ENCODE data around the gene DUOXA1. TPM values are rescaled to one million over a fixed set of nuclear protein-coding genes. Genes with fewer than 3 reads are reported as not detected.
A peak's percentile ranks its signal among the peaks of the same experiment; 100 is the strongest.

DUOXA1 gene
- total RNA-seq, 1 experiment from 2014 or later, result 0.09 TPM

- TF ChIP-seq GRHL2 (CRISPR knock-in tag; IDR thresholded peaks at IDR 0.05; ENCODE audit: insufficient replicate concordance, severe bottlenecking), result no peak
- TF ChIP-seq ZNF532 (CRISPR knock-in tag; IDR thresholded peaks at IDR 0.05; ENCODE audit: borderline replicate concordance), result no peak
These were observed 35.9 kb upstream of the DUOXA1 start (continued) for GRCh38 chr15:45165536-45165935.

- Mint-ChIP-seq H3K27me3 (ENCODE audit: low read depth) (peaks cover 14% of the 10 kb centered on the region), H3K27ac (no peak overlapping the region), H3K4me1 (peaks cover 43% of the 10 kb centered on the region), H3K9me3 (no peaks in the 10 kb centered on the region), H3K4me3 (peak overlapping the region; percentile 59; the same call in 1 of the 2 replicates), H3K36me3 (no peaks in the 10 kb centered on the region)
- ATAC-seq, result no peak
- POLR2A ChIA-PET, result interaction anchor here (0.8 to 0.9 kb wide), 2 partner anchors 37 to 237 kb away, joined by 4 read pairs; a partner anchor contains a TSS
- TF ChIP-seq ELF4 (CRISPR knock-in tag; IDR thresholded peaks at IDR 0.05; ENCODE audit: low read depth), result no peak
- no peak for TF ChIP-seq FOXJ3 (CRISPR knock-in tag; IDR thresholded peaks at IDR 0.05; ENCODE audit: borderline replicate concordance)
- no peak for TF ChIP-seq ZSCAN18 (CRISPR knock-in tag; IDR thresholded peaks at IDR 0.05)
- TF ChIP-seq NR3C1 (CRISPR knock-in tag; conservative IDR thresholded peaks at IDR 0.05; ENCODE audit: low read depth), result no peak
- TF ChIP-seq IRF1 (CRISPR knock-in tag; IDR thresholded peaks at IDR 0.05), result no peak
- no peak for TF ChIP-seq CBFB (CRISPR knock-in tag; IDR thresholded peaks at IDR 0.05; ENCODE audit: low read depth)
- no peak for TF ChIP-seq ERG (CRISPR knock-in tag; IDR thresholded peaks at IDR 0.05)
- no peak for TF ChIP-seq NR2C2 (CRISPR knock-in tag; IDR thresholded peaks at IDR 0.05)
- TF ChIP-seq MYBL2 (CRISPR knock-in tag; IDR thresholded peaks at IDR 0.05), result no peak
- no peak for TF ChIP-seq PRDM15 (CRISPR knock-in tag; IDR thresholded peaks at IDR 0.05)
- TF ChIP-seq ZNF671 (CRISPR knock-in tag; IDR thresholded peaks at IDR 0.05), result no peak
- TF ChIP-seq ZNF219 (CRISPR knock-in tag; IDR thresholded peaks at IDR 0.05; ENCODE audit: borderline replicate concordance), result no peak
- no peak for TF ChIP-seq ZNF425 (CRISPR knock-in tag; conservative IDR thresholded peaks at IDR 0.05)
- TF ChIP-seq CDX4 (CRISPR knock-in tag; IDR thresholded peaks at IDR 0.05; ENCODE audit: borderline replicate concordance), result no peak
- no peak for TF ChIP-seq SMAD3 (CRISPR knock-in tag; IDR thresholded peaks at IDR 0.05; ENCODE audit: borderline replicate concordance)
- no peak for TF ChIP-seq JAZF1 (CRISPR knock-in tag; IDR thresholded peaks at IDR 0.05)
- CTCF ChIA-PET, result interaction anchor here (0.7 to 5.9 kb wide), 8 partner anchors 11 to 293 kb away, joined by 3 to 156 read pairs (median 8); partner anchors contain the start of gene GATM
- no peak for DNase-seq (ENCODE audit: low spot score)
These were observed 35.2 kb upstream of the DUOXA1 start for GRCh38 chr15:45164914-45165313.
